DMS114 treated with DMSO at 0.1 percent for 48 hours (cell line): ENCODE measurements around the gene NTRK3.

Source experiments
- DNase-seq: peaks from one replicate; lab custom pipeline; 2025; ENCODE audit not compliant: unreplicated experiment; lab: John Stamatoyannopoulos, UW

Gene NTRK3

DNA sequence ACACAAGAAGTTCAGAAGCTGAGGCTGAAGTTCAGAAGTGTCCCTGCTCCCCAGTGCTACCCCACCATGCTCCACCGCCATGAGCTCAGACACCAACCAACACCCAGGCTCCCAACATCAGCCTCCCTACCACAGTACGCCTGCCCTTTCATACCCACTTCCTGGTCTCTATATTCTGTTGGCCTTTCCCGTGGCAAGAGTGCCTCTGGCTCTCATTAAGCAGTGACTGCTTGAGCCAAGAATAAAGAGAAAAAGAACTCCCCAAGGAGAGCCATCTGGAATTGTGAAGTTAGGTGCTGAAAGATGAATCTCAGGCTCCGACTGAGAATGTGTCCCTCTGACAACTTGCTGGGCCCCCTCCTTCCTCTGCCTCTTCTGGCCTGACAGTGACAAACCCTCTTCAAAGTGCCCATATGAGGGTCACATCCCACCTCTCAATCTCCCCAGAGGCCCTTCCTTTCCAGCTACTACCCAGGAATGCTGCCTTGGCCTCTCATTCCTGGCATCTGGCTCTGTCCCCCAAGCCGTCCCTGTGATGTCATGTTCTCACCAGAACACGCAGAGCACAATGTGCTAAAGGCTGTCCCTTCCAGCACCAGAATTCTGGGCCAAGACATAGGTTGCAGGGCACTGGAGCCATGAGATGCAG, 306.8 kb downstream of the NTRK3 start:
- DNase-seq, result no peak

DNA sequence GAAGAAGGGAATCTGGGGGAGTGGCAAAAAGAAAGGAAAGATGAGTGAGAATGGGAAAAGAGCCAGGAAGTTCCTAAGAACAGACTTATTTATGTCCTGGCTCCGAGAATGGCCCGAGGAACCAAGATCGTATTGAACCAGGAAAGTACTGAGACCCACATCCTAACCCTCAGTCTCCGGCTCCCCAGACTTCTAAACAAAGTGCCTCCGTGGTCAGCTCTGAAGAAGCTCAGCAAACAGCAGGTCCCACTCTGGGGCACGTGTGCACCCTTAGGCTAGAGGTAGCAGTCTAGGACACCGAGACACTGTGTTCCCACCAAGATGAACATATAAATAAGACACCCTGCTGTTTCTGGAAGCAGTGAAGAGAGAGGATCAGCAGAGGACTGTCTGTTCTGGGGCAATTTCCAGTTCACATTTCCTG, 307.4 kb downstream of the NTRK3 start:
- no peak for DNase-seq

DNA sequence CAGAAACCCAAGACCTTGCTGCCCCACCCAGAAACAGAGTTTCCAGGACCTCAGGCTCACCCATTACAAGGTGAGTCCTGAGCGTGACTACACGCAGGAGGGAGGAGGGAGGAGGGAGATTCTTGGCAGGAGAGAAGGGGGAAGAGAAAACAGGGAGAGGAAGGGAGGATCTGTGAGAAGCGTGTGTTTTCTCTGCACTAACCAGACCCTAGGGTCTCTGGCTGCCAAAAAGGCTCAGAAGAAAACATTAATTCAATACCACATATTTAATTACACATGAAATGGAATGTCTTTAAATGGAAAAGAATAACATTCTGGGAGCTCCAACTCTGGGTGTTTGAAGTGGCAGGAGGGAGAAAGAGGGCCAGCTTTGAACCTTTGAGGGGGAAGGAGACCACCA, 309.0 kb downstream of the NTRK3 start:
- DNase-seq, result no peak

DNA sequence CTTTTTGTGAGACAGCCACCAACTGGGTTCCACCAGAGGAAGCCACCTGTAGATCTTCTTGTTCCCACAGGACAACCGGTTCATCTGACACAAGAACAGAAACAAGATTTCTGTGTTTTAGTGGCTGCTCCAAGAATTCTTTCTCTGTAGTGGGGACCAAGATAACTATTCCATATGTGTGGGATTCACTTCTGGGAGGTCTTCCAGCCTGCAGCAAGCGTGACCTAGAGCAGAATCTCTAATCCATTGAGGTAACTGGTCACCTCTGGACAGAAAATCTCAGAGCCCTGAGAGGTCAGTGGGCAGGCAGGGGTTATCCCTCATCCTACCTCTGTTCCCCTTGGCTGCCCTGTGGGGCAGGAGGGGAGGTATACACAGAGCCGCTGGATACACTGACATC, 311.3 kb downstream of the NTRK3 start:
- no peak for DNase-seq

DNA sequence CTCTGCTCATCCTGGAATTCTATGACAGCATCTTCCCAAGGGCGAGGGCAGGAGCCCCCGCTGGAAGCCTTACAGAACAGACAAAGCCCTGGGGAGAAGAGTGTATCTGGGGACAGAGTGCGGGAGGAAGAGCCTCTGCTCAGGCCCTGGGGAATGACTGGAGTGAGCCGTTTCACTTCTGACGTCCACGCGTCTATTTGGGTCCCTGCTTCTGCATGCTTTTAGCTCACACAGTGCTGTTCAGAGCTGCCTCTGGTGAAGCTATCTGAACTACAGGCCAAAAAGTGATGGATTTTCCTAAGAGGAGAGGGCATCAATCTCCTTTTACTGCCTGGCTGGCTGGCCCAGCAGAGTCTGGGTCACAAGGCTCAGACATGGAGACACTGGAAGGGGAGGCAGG, 311.8 kb downstream of the NTRK3 start:
- no peak for DNase-seq

DNA sequence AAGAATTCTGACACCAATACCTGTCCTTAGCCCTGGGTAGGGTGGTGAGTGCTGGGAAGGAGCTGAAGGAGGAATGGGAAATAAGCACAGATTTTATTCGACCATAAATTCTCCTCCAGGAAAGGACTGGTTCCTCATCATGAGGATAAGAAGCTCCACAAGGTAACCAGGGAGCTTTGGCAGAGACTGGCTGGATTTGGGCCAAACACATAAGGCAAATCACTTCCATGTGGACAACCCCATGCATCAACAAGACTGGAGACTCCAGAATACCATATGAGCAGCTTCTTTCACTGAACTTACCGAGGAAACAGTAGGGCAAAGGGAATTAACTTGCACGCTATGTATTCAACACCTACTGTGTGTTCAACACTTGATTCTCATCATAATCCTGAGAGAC, 312.5 kb downstream of the NTRK3 start:
- DNase-seq, result no peak

DNA sequence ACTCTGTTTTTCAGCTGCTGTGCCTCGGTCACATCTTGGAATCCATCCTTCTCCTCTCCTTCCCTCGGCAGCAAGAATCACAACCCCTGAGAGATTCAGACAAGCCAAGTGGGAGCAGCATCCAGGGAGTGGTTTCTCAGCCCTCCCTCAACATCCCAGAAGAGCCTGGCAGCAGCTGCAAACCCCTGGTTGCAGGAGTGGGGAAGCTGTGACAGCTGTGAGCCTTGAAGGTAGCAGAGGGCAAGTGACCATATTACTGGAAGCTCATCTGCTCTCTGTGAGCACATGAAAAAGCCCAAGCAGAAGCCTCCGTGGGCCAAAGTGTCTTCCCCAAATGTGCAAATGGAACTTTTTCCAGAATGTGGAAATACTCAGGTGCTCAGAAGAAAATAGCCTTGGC, 312.9 kb downstream of the NTRK3 start:
- DNase-seq, result no peak

DNA sequence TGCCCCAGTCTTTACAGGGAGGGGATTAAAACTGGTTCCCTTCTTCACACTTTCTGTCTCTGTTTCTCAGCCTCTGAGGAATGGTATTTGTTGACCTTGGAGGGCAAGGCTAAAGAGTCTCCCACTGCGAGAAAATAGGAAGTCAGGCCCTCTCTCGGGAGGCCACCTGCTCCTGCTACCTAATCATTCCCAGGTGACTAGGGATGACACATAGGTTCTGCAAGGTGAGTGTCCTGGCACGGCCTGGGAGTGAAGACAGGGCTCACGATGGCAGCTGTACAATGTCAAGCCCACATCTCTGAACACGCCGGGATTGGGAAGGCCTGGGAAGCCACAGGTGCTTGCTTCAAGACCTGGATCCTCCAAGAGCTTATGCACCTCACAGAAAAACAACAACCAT, 314.2 kb downstream of the NTRK3 start:
- DNase-seq, result no peak

DNA sequence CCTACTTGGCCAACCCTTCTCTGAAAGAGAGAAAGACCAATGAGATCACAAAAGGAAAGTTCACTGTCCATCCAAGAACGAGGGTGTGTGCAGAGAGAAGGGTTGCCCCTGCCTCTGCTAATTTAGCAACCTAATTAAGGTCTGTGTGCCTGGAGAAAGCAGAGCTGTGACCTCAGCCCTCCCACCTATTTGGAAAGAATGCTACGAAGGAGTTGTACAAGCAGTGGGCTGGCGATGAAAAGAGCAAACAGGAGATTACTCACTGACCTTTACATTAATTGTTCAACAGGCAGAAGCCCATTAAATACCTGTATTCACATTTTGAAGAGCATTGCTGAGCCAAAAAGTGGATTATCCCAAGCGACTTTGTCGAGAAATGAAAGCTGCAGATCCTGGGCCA, 314.9 kb downstream of the NTRK3 start:
- no peak for DNase-seq

DNA sequence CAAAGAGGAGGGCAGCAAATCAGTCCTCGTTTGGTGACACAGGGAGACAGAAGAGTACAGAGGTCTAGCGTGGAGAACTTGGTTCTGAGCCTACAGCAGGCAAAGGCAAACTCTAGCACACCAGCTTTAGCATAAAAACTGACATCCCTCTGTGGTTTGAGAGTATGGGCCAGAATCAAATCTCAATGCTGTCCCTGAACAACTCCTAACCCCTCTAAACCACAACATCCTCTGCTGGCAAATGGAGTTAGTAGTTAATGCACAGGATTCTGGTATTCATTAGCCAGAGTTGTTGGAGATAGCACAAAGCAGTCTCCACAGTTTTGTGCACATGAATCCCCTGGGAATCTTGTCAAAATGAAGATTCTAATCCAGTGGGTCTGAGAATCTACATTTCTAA, 315.8 kb downstream of the NTRK3 start:
- DNase-seq, result no peak

DNA sequence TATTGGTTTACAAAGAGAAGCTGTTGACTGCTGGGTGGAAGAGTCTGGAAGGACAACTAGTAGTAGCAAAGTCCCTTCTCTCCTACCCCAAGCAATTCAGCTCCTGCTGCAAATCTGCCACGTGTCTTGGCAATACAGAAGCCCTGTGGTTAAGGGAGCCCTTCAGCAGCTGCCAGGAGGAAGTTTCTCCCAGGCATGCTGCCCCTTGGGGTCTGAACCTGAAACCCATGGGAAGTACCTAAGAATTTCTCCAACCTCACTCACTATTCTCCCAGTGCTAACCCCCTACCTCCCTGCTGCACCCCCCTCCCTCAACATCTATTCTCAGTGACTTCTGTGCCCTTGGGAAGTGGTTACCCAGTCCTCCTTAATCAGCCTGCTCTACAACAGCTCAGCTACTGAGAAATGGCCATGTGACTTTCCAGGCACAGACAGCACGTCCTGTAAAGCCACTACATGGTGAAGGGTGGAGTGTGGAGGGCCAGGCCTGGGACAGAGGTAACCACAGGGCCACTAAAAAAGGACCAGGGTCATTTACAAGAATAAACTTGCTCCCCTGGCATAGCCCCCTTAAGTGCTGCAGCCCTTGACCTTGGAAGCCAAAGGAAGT, 316.6 kb downstream of the NTRK3 start:
- no peak for DNase-seq

DNA sequence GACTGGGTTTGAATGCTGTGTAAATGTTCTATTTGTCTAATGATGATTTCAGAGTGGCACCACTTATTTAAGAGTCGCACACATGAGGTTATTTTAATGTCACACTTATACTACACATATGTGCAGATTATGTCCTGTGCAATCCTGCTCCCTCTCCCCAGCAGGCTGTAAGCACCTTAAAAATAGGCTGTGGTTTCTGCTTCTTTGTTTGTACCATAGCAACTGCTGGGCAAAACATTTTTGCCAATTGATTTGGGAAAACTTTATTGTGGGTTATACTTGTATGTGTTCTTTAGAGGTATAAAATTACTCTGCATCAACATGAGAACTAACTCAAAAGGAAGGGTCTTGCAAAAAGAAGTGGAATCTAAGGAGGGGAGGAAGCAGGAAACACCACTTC, 318.5 kb downstream of the NTRK3 start:
- no peak for DNase-seq

DNA sequence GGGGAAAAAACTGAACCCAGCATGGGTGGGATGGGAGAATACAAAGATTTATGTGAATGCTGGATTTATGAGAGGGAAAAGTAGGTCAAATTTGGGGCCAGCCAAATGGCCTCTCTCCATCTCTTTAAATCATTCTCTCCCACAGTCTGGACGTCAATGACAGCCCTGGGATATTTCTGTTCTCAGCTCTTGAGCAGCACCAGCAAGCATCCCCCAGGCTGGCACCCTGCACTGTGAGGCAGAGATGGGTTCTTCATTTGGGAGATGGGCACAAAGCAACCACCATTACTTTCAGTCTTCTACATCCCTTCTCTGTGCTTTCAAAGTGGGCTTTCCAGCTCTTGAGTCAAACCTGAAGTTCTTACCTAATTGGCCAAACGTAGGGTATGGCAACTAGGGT, 321.0 kb downstream of the NTRK3 start:
- no peak for DNase-seq

DNA sequence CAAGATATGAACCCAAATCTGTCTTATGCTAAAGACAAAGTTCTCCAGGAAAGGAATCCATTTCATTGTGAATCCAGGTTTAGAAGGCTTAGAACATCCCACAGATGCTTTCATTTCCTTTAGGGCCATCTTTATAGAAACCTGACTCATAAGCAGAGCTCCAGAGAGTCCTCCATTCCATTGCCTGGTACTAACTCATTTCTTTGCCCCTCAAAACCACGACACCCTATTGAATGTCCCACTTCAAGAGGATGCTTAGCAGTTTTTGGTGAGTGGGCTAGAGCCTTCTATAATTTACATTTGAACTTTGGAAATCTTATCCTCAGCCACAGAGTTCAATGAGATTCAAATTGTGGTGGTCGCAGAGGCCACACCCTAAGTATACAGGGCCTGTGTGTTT, 325.0 kb downstream of the NTRK3 start:
- DNase-seq, result no peak

DNA sequence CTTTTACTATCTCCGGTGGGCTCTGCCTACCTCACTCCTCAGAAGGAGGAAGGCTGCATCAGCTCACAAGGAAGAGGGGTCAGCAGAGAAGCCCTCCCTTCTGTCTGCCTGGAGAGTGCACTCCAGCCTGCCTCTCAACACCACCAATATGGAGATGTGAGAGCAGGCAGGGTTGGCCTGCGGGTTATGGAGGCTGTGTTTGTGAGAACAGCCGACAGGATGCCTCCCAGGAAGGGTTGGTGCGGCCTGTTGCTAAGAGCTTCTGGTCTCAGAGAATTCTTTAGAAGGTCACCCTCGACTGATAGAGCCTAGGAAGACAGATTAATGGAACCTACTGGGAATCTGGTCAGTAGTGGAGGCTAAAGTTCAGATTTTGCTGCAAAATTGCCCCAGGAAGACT, 326.1 kb downstream of the NTRK3 start:
- DNase-seq, result no peak

DNA sequence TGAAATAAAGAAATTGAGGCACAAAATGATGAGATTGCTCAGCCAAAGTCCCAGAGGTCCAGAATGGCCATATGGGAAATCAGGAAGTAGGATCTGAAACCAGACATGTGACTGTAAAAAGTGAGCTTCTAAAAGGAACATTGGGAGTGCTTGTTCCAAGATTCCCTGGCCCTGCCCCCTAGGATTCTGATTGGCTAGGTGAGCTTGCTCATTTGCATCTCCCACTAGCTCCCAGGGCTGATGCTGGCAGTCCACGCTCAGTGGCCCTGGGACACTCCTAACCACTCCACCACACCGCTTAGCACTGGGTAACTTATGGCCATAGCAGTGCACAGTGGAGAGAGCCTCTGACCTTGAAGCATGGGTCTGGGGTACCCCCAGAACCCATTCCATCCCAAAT, 326.7 kb downstream of the NTRK3 start:
- no peak for DNase-seq

DNA sequence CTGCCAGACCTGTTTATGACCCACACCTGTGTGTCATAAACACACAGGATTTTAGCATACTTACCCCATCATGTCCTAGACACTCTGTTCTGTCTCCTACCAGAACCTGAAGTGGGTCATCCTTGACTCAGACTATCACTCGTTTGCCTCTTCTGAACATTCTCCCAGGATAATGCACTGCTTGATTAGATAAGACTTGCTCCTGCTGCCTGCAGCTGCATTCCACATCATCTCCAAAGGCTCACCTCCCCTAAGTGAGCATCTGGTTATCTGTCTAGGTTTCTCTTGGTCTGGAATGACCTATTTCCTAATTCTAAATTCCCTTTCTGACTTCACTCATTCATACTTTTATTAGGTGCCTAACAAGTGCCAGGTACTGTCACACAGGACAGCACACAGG, 332.1 kb downstream of the NTRK3 start:
- no peak for DNase-seq

DNA sequence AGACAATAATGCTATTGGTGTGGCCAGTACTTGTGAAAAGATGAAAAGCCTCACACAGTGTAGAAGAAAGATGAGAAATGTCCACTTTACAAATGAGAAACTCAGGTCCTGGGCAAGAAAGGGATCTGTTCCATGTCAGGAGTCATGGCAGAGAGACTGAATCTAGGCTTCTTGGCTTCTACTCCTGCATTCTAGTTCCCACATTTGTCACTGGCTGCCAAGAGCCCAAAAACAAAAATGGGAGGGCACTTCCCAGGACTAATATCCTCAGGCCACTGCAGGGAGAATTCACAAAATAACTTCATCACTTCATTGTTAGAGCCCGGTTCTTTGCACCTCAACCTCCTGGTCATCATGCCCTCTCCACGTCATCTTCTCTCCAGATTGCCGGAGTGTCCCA, 337.5 kb downstream of the NTRK3 start:
- no peak for DNase-seq

DNA sequence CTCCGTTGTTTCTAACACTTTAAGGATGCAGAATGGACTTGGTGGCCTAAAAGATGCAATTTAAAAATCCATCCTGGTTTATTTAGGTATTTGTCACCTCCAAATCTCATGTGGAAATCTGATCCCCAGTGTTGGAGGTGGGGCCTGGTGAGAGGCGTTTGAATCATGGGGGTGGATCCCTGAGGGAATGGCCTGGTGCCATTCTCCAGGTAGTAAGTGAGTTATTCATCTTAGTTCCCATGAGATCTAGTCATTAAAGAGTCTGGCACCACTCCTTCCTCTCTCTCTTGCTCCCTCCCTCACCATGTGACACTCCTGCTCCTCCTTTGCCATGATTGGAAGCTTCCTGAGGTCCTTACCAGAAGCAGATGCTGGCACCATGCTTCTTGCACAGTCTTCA, 339.1 kb downstream of the NTRK3 start:
- no peak for DNase-seq

DNA sequence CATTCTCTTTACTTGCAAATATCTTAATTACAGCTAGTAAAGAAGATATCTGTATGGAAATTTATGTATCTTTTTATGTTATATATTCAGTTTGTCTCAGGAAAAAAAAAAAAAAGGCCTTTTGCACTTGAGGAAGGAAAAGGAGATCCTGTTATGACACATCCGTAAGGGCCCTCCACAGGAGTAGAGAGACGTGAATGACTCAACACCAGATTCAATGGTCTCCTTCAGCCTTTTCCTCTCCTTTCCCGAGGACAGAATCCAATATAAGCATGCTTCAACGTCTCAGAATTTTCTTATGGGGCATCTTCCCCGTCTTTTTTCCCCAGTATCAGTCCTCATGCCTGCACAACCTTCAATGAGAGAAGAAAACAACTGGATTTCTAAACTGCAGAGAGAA, 340.3 kb downstream of the NTRK3 start:
- DNase-seq, result no peak

DNA sequence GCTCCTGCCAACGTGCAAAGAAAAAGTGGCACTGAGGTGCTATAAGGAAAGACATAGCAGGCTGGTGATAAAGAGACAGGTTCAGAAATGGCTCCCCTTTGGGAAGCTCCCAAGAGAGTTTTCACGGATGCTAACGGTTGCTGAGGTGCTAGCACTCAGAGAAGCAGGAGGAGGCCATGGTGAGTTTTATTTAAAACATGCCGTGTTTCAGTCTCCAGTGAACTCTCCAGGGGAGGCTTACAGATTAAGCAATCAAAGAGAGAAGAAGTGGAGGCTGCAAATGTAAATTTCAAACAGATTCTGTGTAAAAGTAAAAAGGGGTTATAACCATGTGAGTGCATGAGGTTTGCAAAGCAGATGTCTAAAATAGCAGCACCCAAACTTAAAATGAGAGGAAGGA, 346.2 kb downstream of the NTRK3 start:
- no peak for DNase-seq

DNA sequence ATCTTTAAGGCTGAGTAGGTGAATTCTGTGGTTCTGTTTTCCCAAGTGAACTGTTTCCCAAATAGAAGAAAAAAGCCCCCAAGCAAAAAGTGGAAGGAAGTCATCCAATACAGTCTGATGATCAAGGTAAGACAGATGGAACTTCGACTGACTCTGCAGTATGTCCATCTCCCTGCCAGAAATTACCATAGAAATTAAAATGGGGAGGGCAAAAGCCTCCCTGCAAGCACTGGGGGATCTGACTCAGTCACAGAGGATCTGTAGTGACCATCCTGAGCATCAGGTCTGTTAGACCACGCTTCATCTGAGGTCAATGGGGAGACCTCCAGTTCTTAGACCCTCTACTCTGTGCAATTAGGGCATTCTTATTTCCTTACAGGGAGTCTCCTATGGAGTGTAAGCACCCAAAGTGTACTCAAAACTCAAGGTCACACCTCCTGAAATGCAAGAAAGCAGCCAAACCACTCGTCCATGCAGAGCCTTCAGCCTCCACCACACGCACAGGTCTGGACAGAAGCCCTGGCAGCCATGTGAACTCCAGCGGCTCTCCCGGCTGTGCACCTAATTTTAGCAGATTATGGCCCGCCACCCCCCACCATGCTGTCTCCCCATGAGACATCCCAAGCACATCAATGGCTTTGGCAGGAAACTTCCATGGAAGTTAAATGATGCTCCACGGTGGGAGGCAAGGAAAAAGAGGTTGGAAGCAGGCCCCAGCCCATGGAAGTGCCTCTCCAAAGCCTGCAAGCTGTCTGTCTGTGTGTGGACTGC, 348.7 kb downstream of the NTRK3 start:
- DNase-seq, result no peak

DNA sequence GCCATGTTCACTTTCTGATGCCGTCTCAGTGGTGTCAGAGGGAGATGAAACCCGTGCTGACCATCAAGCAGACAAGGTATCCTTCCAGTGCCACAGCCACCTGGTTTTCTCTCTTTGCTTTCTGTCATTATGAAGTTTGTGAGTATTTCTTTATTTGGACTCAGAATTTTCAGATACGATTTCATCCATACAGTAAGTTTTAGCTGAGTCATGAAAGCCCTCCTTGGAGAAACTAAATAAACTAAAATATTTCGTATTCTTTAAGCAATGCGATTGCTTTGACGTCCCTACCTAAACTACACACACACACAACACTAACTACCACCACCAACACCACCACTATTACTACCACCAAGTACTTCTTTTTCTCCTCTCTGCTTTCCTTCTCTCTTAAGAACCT, 350.1 kb downstream of the NTRK3 start:
- DNase-seq, result no peak
